Measurements from ENCODE around the gene DAB2IP.
"Not testable (repeated sequence)": the region's sequence is repeated elsewhere in the genome, so short reads cannot be mapped to it uniquely, and the experiment has no call there.

The DAB2IP gene

GRCh38 chr9:121640491-121641223 lies 10.8 kb upstream of the DAB2IP start:
- DNase-seq (ENCODE audit: low spot score): no peak
- peak overlapping the region; percentile 94 for H3K27ac ChIP-seq
- no peak for TF ChIP-seq CTCF (conservative IDR thresholded peaks at IDR 0.05; ENCODE audit: low read depth)
- POLR2A ChIA-PET (ENCODE audit: low non-redundant PET): no interaction called here
- CTCF ChIA-PET: interaction anchor here (0.6 to 1.3 kb wide), 6 partner anchors 10 to 46 kb away, joined by 3 to 6 read pairs (median 4); no protein-coding TSS in a partner anchor

- ChIA-PET POLR2A (ENCODE audit: low non-redundant PET) (no interaction called here), CTCF (interaction anchor here (1.2 to 1.3 kb wide), 2 partner anchors 19 to 20 kb away, joined by 3 to 6 read pairs; no protein-coding TSS in a partner anchor)
- DNase-seq (ENCODE audit: low spot score): no peak
- no peak for TF ChIP-seq CTCF (conservative IDR thresholded peaks at IDR 0.05; ENCODE audit: low read depth)
- H3K27ac ChIP-seq: no peak overlapping the region
Measured at GRCh38 chr9:121641224-121641611, 10.2 kb upstream of the DAB2IP start.

- DNase-seq (ENCODE audit: low spot score): no peak
- CTCF ChIA-PET: interaction anchor here (0.7 to 1.2 kb wide), 3 partner anchors 9 to 221 kb away, joined by 3 to 4 read pairs (median 3); no protein-coding TSS in a partner anchor
- no peak overlapping the region for H3K27ac ChIP-seq
- TF ChIP-seq CTCF (conservative IDR thresholded peaks at IDR 0.05; ENCODE audit: low read depth): no peak
- POLR2A ChIA-PET (ENCODE audit: low non-redundant PET): no interaction called here
Measured at GRCh38 chr9:121642758-121643157, 8.7 kb upstream of the DAB2IP start.

- DNase-seq (ENCODE audit: low spot score): no peak
- no peak overlapping the region for H3K27ac ChIP-seq
- TF ChIP-seq CTCF (conservative IDR thresholded peaks at IDR 0.05; ENCODE audit: low read depth): no peak
- CTCF ChIA-PET: interaction anchor here (0.6 to 1.6 kb wide), 6 partner anchors 9 to 662 kb away, joined by 3 read pairs; no protein-coding TSS in a partner anchor
- POLR2A ChIA-PET (ENCODE audit: low non-redundant PET): no interaction called here
Measured at GRCh38 chr9:121643473-121643872, 8.0 kb upstream of the DAB2IP start.

- POLR2A ChIA-PET (ENCODE audit: low non-redundant PET); DNase-seq (ENCODE audit: low spot score); H3K27ac ChIP-seq: not testable (repeated sequence)
- CTCF ChIA-PET: interaction anchor here (0.6 to 1.6 kb wide), 5 partner anchors 10 to 663 kb away, joined by 3 read pairs; no protein-coding TSS in a partner anchor
Measured at GRCh38 chr9:121644040-121644439, 7.4 kb upstream of the DAB2IP start.

GRCh38 chr9:121645003-121645402 lies 6.4 kb upstream of the DAB2IP start:
- H3K27ac ChIP-seq: no peak overlapping the region
- CTCF ChIA-PET: no interaction called here
- no peak for TF ChIP-seq CTCF (conservative IDR thresholded peaks at IDR 0.05; ENCODE audit: low read depth)

More at GRCh38 chr9:121645003-121645402, 6.4 kb upstream of the DAB2IP start:
- POLR2A ChIA-PET (ENCODE audit: low non-redundant PET): no interaction called here
- DNase-seq (ENCODE audit: low spot score): no peak

All from RWPE1 (cell line).